BJ (cell line): Measurements from ENCODE around the gene SLC15A1. TPM values are rescaled to one million over a fixed set of nuclear protein-coding genes. Genes with fewer than 3 reads are reported as not detected.

ENCODE experiments used
- CTCF ChIA-PET: fragments of 350-600 bp; formaldehyde crosslinking; extraction: SDS; loops from one replicate; lab custom pipeline; 2021; ENCODE audit warnings: antibody characterized with exemption, inconsistent platforms; lab: Yijun Ruan, JAX
- POLR2A ChIA-PET: fragments of 300-600 bp; sonication (Branson Sonifier 250); formaldehyde crosslinking; extraction: SDS; loops from one replicate; lab custom pipeline; 2021; ENCODE audit warnings: antibody characterized with exemption; lab: Charles Lee
- DNase-seq: peaks from one replicate; pipeline ENCODE4 v3.0.0-alpha.2; 2011; ENCODE audit warnings: low read depth
- H3K27me3 ChIP-seq: 2 replicates; pipeline ENCODE4 v1.6.0; 2011; ENCODE audit warnings: low read length; ENCODE audit not compliant: control insufficient read depth, insufficient read depth
- H3K36me3 ChIP-seq: 2 replicates; pipeline ENCODE4 v1.5.1; 2011; ENCODE audit warnings: low read length; ENCODE audit not compliant: control insufficient read depth, insufficient read depth
- H3K4me3 ChIP-seq: 2 replicates; pipeline ENCODE4 v1.5.1; 2011; ENCODE audit warnings: low read depth, mild to moderate bottlenecking, control low read depth, low read length
- CTCF ChIP-seq: IDR thresholded peaks from 2 replicates; pipeline ENCODE4 v1.5.1; 2011; ENCODE audit warnings: low read depth, mild to moderate bottlenecking, control low read depth, inconsistent platforms, low read length, moderate library complexity; ENCODE audit not compliant: insufficient read depth
- polyA plus RNA-seq: library from polyadenylated mRNA; depleted of rRNA; stranded (reverse); fragments of >200 nt; gene quantifications from 2 replicates; pipeline ENCODE4 v1.2.3, GENCODE V29; 2011

The SLC15A1 gene
- polyA plus RNA-seq, 1 experiment: not detected

- Histone ChIP-seq H3K36me3 (no peaks in the 10 kb centered on the region), H3K4me3 (no peak overlapping the region), H3K27me3 (peaks cover 21% of the 10 kb centered on the region)
- no peak for TF ChIP-seq CTCF
- POLR2A ChIA-PET: interaction anchor here (0.6 kb wide), 1 partner anchor 228 kb away, joined by 4 read pairs; no protein-coding TSS in a partner anchor
- CTCF ChIA-PET: interaction anchor here (0.7 kb wide), 1 partner anchor 26 kb away, joined by 3 read pairs; no protein-coding TSS in a partner anchor
- DNase-seq: peak; percentile 81
Measured at GRCh38 chr13:98749501-98749900, 3.0 kb downstream of the SLC15A1 start.

DNA sequence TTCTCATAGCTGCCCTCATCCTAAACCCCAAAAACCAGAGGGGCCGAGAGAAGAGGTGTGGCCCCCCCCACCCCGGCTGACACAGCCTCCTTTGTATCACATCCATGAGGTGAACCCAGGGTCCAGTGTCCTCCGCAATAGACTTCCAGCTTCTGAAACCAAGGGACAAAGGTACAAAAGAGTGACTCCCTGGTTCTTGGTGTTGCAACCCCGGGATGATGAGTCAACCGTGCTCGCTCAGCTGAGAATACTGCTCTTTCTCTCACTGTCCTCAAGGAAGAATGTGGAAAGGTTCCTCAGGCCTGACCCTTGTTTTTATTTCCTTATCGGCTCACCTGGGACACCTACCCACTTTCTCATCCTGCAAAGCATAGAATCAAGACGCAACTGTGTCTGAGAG is 5.5 kb downstream of the SLC15A1 start:
- ChIA-PET POLR2A (interaction anchor here (0.5 kb wide), 1 partner anchor 62 kb away, joined by 3 read pairs; no protein-coding TSS in a partner anchor), CTCF (interaction anchor here (1.2 kb wide), 1 partner anchor 93 kb away, joined by 3 read pairs; no protein-coding TSS in a partner anchor)
- TF ChIP-seq CTCF: no peak
- Histone ChIP-seq H3K4me3 (no peak overlapping the region), H3K36me3 (no peaks in the 10 kb centered on the region), H3K27me3 (peaks cover 12% of the 10 kb centered on the region)
- no peak for DNase-seq

DNA sequence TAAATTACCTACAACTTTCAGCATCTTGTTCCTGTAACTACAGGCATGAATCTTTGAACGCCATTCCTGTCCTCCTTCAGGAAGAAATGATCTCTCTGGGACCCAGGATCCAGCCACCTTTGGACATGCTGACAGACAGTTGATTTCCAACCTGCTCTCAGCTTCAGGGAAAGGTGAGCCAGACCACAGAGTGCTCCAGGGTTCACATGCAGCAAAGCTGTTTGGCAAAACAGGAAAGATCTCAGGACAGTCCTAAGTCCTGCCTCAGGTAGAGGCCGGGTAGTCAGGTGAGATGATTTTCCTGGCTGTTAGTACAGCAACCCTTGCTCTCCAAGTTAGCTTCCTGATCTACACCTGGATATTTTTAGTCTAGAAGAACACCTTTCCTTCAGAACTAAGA is 9.1 kb downstream of the SLC15A1 start:
- ChIA-PET POLR2A (no interaction called here), CTCF (interaction anchor here (0.6 to 0.9 kb wide), 3 partner anchors 12 to 199 kb away, joined by 3 to 4 read pairs (median 3); no protein-coding TSS in a partner anchor)
- H3K36me3 ChIP-seq: no peaks in the 10 kb centered on the region
- no peak for TF ChIP-seq CTCF
- no peak overlapping the region for H3K4me3 ChIP-seq
- H3K27me3 ChIP-seq: peaks cover 2% of the 10 kb centered on the region; the same call in 1 of the 2 replicates
- no peak for DNase-seq

DNA sequence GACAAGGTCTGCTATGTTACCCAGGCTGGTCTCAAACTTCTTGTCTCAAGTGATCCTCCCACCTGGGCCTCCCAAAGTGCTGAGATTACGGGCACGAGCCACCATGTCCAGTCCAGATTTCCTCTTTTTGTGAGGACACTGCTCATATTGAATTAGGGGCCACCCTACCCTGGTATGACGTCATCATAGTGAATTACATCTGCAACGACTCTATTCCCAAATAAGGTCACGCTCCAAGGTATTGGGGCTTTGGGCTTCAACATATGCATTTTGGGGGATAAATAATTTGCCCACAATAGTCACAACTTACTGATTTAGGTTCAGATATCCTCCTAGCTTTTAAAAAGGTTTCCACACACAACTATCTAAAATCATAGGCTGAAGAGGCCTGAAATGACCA is 9.5 kb downstream of the SLC15A1 start:
- CTCF ChIA-PET: interaction anchor here (0.6 to 0.9 kb wide), 2 partner anchors 11 to 32 kb away, joined by 3 to 4 read pairs; no protein-coding TSS in a partner anchor

More for the DNA sequence above, 9.5 kb downstream of the SLC15A1 start:
- Histone ChIP-seq H3K36me3 (no peaks in the 10 kb centered on the region), H3K4me3 (no peak overlapping the region), H3K27me3 (peaks cover 2% of the 10 kb centered on the region; the same call in 1 of the 2 replicates)
- DNase-seq: no peak
- POLR2A ChIA-PET: no interaction called here
- TF ChIP-seq CTCF: no peak
